ENCODE data around the gene SARS1. TPM values are rescaled to one million over a fixed set of nuclear protein-coding genes. Genes with fewer than 3 reads are reported as not detected.
A peak's percentile ranks its signal among the peaks of the same experiment; 100 is the strongest.

SARS1 gene
- total and polyA plus RNA-seq, 9 donors: 83.7 to 317 (median 119) TPM

DNA sequence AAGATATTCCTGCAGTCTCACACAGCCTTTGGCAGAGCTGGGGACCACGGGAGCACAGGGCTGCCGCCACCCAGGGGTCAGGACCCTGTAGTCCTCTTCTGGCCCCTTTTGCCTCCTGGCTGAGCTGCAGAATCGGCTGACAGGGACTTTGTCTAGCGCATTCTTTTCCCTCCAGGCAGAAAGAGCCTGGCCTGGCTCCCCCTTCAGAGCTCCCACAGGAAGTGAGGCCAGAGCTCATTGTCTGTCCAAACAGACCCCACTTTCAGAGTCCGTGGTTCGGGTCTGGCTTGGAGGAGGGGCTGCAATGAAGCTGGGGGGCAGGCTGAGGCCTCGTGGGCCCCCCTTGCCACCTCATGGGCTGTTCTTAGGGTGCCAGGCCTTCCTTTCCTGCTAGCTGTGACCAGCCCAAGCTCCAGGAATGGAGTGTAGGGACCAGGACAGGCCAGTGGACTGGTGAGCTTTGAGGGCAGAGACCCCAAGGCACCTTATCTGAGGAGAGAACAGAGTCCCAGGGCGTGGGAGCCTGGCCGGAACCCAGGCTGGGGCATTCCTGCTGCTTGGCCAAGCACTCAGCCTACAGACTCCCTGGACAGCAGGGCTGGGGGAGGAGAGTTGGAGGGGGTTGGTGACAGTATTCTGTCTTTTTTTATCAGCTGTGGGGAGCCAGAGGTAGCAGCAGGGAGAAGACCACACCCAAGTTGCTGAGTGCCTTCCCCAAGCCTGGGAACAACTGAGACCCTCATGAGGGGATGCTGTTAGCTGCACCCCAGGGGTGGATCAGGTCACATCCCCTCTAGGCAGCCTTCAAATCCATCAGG lies 40.3 kb downstream of the SARS1 start:
- WGBS, 3 donors: 55 to 61% (median 57%) methylated on average over 9 of the region's 9 CpGs
- DNase-seq: peak in 1 of 5 donors; percentile 16
- Histone ChIP-seq H3K27ac (no peak overlapping the region), H3K36me3 (no peaks in the 10 kb centered on the region), H3K27me3 (no peaks in the 10 kb centered on the region), H3K4me1 (ENCODE audit: insufficient read depth) (peaks cover 4% of the 10 kb centered on the region), H3K9me3 (no peaks in the 10 kb centered on the region), H3K4me3 (no peak overlapping the region)
- intact Hi-C loops (cut with DNase I): no loop called here
- TF ChIP-seq, protein P1, sequence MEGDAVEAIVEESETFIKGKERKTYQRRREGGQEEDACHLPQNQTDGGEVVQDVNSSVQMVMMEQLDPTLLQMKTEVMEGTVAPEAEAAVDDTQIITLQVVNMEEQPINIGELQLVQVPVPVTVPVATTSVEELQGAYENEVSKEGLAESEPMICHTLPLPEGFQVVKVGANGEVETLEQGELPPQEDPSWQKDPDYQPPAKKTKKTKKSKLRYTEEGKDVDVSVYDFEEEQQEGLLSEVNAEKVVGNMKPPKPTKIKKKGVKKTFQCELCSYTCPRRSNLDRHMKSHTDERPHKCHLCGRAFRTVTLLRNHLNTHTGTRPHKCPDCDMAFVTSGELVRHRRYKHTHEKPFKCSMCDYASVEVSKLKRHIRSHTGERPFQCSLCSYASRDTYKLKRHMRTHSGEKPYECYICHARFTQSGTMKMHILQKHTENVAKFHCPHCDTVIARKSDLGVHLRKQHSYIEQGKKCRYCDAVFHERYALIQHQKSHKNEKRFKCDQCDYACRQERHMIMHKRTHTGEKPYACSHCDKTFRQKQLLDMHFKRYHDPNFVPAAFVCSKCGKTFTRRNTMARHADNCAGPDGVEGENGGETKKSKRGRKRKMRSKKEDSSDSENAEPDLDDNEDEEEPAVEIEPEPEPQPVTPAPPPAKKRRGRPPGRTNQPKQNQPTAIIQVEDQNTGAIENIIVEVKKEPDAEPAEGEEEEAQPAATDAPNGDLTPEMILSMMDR (IDR thresholded peaks at IDR 0.05): no peak
- TF ChIP-seq POLR2A (IDR thresholded peaks at IDR 0.05): no peak
- TF ChIP-seq EP300 (IDR thresholded peaks at IDR 0.05): no peak

DNA sequence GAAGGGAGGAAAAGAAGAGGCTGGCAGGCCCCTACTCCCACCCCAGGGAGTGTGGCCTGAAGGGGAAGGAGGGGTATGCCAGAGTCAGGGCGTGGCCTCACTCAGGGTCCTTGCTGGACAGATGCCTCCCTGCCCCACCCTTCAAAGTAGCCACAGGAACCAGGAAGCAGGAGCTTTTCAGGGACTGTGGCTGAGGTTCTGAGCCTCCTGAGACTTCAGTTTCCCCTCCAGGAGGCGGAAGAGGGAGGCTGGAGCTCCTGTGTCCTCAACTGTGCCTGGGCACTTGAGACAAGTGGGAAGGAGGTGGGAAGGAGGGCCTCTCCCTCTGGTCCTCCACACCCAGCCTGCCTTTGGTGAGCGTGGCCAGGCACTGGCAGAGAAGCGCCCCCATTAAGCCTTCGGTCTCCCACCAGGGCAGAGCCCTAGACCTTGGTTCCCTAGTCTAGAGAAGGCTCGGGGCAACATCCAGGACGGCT lies 40.9 kb downstream of the SARS1 start:
- intact Hi-C loops (cut with DNase I): no loop called here
- DNase-seq: peak in 1 of 5 donors; percentile 13

DNA sequence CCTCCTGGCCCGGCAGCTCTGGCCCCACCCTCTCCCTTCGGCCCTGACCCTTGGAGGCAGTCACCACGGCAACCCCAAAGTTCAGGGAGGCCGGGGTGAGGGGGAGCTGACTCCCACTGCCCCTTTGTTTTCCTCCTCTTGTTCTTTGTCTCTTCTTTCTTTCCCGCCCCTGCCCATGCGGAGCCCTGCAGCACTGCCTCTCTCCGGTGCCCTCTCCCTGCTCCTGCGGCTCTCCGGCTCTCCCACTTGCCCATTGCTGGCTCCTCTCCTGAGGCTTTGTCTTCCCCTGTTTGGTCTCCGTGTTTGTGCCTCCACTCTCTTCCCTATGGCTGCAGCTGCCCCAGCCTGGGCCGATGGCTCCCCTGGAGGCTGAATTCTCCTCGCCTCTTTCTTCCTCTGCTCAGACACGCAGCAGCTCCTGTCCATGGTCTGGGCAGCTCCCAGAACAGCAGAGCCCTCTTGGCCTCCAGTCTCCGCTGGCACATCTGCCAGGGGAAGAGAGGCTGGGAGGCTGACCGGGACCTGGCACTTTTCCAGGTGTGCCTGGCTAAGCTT lies 41.5 kb downstream of the SARS1 start:
- intact Hi-C loops (cut with DNase I): no loop called here
- peak in 3 of 5 donors; percentile 21 to 40 (median 27) for DNase-seq
- no peaks in the 10 kb centered on the region for H3K9me3 ChIP-seq
- H3K27ac ChIP-seq: no peak overlapping the region
- WGBS, 3 donors: 27 to 38% (median 31%) methylated on average over 15 of the region's 15 CpGs
- peaks cover 2% of the 10 kb centered on the region for H3K4me1 ChIP-seq (ENCODE audit: insufficient read depth)
- H3K36me3 ChIP-seq: no peaks in the 10 kb centered on the region
- TF ChIP-seq EP300 (IDR thresholded peaks at IDR 0.05) (no peak), POLR2A (IDR thresholded peaks at IDR 0.05) (no peak)
- TF ChIP-seq, protein P1 (IDR thresholded peaks at IDR 0.05): no peak
- no peaks in the 10 kb centered on the region for H3K27me3 ChIP-seq
- H3K4me3 ChIP-seq: no peak overlapping the region

More for the DNA sequence above, 40.9 kb downstream of the SARS1 start:
- TF ChIP-seq EP300 (IDR thresholded peaks at IDR 0.05) (no peak), POLR2A (IDR thresholded peaks at IDR 0.05) (no peak)
- TF ChIP-seq, protein P1 (IDR thresholded peaks at IDR 0.05): no peak
- 66 to 79% (median 66%) methylated on average over 7 of the region's 7 CpGs for WGBS, 3 donors
- Histone ChIP-seq H3K4me3 (no peak overlapping the region), H3K9me3 (no peaks in the 10 kb centered on the region), H3K36me3 (no peaks in the 10 kb centered on the region), H3K27ac (no peak overlapping the region), H3K27me3 (no peaks in the 10 kb centered on the region), H3K4me1 (ENCODE audit: insufficient read depth) (peaks cover 4% of the 10 kb centered on the region)

DNA sequence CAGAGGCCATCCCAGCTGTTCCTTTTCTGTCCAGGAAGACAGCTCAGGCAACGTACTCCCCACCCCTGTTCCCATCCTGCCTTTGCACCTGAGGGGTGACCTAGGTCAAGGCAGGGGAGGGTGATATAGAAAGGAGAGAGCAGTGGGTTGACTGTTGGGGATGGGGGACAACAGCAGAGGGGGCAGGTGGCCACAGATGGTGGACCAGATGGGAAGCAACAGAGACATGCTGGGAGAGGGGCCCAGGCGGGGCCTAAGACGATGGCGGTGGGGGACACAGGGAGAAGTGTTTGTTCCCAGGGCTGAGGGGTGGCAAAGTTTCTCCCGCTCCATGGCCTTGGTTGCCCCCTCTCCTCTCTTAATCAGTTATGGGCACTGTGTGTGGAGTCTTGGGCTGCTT lies 42.0 kb downstream of the SARS1 start:
- Histone ChIP-seq H3K27me3 (no peaks in the 10 kb centered on the region), H3K4me3 (no peak overlapping the region), H3K36me3 (no peaks in the 10 kb centered on the region), H3K9me3 (no peaks in the 10 kb centered on the region), H3K27ac (no peak overlapping the region), H3K4me1 (ENCODE audit: insufficient read depth) (no peaks in the 10 kb centered on the region)
- intact Hi-C loops (cut with DNase I): no loop called here
- TF ChIP-seq, protein P1 (IDR thresholded peaks at IDR 0.05): no peak
- no peak for DNase-seq
- WGBS, 3 donors: 90 to 94% (median 93%) methylated on average over 5 of the region's 5 CpGs
